ELR (cell line): ENCODE data around the gene ATP2C1.

Source experiments
- DNase-seq: peaks from one replicate; pipeline ENCODE4 v3.0.0-alpha.2; 2015; ENCODE audit warnings: low read depth

The ATP2C1 gene

DNA sequence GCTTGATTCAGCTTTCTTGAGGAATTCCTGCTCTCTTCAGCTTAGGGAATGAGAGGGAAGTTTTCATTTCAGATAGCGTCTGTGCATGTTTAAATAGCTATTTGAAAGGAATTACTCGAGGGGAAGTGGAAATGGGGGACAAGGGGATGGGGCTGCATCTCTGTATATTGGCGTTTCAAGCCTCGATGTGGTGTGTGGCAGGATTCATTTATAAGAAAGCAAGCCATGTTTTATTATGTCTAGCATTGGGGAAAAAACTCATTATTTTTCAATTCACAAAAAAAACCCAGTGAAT is 1.0 kb downstream of the ATP2C1 start:
- DNase-seq = peak; percentile 42

DNA sequence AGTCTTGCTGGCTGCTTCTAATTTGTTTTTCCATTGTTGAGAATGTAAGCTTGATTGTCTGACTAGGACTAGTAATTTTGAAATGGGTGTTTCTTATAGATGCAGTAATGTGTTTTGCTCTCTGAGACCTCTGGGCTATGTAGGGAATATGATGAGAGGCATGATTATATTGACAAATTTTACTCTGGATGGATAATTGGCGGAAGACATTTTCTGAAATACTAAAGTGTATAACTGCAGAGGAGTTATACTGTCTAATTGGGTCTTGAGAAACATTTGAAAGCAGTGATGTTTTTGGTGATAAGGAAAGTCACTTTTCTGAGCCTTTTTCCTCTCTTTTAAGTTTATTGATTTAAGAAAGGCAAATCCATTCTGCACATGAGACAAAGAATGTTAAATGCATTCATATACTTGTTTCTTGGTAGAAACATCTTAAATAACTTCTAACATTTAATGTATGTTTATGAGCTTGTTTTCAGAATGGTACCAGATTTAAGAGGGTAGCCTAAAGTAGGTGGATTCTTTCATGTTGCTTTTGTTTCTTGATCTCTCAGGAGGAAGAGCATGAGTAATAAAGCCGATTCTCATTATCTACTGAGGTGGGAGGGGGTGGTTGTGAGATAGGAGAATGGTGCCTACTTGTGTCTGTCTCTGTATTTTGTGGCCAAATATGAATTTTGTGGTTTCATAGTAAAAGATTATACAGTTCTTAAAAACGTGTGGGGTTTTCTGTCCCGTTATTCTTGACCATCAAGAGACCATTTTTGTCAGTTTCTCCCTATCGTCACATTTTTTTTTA is 2.0 kb downstream of the ATP2C1 start:
- peak; percentile 22 for DNase-seq

- no peak for DNase-seq
Observed at GRCh38 chr3:130897316-130897715, 3.4 kb downstream of the ATP2C1 start.

GRCh38 chr3:130900959-130901358 is 7.1 kb downstream of the ATP2C1 start:
- DNase-seq = no peak

DNA sequence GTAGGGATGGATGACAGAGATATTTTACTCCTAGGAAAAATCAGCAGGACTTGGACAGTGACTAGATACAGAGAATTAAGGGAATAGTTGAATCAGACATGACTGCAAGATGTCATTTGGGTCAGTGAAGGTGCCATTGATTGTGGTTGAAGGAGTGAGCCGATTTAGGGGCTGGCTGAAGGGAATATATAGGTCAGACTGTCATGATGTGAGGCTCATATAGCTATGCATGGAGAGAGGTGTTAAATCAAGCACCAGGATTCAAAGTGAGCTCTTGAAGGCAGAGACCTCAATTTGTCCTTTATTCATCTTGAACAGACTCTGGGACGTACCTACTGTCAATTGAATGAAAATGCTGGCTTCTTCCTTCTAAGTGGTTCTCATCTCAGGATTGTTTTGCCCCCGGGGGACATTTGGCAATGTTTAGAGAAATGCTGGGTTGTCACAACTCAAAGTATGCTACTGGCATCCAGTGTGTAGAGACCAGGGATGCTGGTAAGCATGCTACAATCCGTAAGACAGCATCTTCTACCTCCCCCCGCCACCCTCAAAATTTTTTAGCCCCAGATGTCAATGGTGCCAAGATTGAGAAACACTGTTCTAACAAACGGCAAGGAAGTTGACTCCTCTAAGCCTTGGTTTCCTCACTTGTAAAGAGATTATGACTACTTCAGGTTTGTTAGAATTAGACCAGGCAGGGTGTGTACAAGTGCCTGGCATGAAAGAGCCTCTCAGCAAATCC is 7.8 kb downstream of the ATP2C1 start:
- DNase-seq = peak; percentile 3

DNA sequence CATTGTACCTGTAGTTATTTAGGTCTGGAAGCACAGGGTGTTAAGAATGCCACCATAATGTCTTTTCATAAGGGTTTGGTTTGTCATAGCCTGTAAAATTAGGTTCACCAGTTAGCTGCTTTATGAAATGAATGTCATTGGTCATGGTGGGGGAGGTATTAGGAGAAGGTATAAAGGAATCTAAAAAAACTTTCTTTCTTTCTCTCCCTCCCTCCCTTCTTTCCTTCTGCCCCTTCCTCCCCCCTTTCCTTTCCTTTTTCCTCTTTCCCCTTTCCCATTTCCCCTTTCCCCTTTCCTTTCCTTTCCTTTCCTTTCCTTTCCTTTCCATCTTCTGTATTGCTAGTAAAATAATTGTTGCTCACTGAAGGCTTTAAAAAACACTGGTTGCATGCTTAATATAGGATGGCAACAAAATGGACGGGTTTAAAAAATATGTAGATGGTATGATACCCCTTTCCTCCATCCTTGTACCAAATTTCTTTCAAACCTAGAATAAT is 9.6 kb downstream of the ATP2C1 start:
- no peak for DNase-seq

DNA sequence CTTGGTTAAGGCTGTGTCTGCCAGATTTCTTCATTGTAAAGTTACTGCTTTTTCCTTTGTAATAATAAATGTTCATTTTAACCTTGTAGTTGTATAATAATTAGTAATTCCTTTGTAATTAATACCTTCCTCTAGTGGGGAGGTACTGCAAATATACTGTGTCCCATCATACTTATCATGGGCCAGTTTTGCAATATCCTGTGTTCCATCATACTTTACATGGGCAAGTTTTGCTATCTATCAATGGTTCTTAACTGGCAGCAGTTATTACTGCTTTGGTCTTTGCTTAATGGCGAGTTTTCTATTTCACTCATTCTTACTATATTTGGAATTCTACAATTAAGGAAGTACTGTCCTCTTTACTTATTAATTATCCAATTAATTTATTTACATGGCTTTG is 10.6 kb downstream of the ATP2C1 start:
- peak; percentile 4 for DNase-seq

DNA sequence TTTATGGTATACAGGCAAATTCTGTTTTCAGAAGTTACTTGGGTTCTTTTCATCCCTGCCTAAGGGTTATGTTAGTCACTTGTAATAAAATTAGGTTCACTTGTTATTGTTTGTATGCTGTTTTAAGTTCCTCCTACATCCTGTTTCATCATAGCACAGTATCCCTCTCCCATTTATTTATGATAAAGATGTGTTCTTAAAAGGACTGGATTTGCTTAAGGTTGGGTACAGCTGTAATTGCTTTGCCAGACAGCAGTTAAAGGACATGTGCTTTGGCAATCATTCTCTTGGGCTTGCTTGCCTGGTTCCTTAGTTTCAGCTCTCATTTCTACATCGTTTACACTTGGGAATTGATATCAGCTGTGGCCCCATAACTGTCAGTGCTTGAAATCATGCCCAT is 11.7 kb downstream of the ATP2C1 start:
- peak; percentile 66 for DNase-seq

- DNase-seq = peak; percentile 90
Observed at GRCh38 chr3:130906374-130906995, 12.6 kb downstream of the ATP2C1 start.

DNA sequence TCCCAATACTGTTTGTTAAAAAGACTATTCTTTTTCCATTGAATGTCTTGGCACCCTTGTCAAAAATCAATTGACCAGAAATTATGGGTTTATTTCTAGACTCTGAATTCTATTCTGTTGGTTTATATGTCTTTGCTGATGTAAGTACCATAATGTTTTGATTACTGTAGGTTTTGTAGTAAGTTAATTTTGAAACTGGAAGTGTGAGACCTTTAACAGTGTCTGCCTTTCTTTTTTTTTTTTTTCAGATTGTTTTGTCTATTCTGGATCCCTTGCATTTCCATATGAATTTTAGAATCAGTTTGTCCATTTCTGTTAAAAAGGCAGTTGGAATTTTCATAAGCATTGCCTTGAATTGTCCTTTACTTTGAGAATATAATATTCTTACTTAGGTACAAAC is 13.6 kb downstream of the ATP2C1 start:
- no peak for DNase-seq

GRCh38 chr3:130907966-130908365 is 14.1 kb downstream of the ATP2C1 start:
- no peak for DNase-seq

GRCh38 chr3:130915567-130916292 is 21.8 kb downstream of the ATP2C1 start:
- peak; percentile 66 for DNase-seq

DNA sequence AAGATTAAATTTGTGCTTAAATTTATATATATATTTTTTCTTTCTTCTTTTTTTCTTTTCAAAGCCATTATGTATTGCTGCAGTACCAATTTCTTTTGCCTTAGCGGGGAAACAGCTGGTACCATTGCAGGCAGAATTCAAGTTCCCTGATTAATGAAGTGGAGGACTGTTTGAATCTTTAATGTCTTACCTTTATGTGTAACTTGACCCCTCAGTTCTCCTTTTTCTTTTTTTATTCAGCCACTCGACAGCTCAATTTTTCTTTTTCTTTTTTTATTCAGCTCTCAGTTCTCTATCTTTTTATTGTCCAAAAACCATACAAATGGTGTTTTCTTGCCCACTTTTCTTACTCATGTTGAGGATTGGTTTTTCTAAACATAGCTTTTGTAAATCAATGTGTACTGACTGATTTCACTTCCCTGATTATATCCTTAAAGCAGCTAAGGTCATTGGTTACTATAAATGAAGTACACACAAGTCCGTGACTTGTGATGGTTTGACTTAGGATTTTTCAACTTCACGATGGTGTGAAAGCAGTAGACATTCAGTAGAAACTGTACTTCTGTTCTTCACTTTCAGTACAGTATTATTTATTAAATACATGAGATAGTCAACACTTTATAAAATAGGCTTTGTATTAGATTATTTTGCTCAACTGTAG is 22.8 kb downstream of the ATP2C1 start:
- no peak for DNase-seq

GRCh38 chr3:130918328-130918727 is 24.4 kb downstream of the ATP2C1 start:
- no peak for DNase-seq

DNA sequence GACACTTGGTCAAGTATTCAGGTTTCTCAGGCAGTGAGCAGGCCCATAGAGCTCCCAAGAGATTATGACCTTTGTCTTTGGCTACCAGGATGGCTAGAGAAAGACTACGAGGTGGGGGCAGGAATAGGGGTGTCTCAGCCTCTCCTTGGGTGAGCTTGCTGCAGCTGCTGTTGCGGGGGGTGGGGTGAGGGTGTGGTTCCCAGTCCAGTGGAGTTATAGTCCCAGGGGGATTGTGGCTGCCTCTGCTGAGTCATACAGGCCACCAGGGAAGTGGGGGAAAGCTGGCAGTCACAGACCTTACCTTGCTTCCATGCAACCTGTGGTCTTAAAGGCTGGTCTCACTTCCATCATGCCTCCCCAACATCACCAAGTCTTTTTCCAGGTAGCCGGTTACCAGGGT is 31.7 kb downstream of the ATP2C1 start:
- DNase-seq = peak; percentile 58

DNA sequence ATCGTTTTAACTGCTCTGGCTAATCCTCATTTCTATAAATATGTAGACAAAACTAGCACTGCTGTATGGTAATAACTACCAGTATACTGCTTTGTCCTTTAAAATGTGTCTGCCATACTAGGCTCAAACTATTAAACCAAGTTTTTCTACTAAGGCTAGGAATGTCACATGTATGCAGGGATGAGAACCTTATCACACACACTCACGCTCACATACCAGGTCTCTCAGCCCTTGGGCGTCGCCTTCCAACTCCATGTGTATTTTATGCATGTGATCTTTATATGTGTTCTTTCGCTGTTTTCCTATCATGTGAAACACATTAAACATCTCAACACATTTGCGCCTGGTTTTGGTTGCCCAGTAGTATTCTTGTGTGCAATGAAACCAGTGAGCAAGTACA is 32.6 kb downstream of the ATP2C1 start:
- peak; percentile 19 for DNase-seq

DNA sequence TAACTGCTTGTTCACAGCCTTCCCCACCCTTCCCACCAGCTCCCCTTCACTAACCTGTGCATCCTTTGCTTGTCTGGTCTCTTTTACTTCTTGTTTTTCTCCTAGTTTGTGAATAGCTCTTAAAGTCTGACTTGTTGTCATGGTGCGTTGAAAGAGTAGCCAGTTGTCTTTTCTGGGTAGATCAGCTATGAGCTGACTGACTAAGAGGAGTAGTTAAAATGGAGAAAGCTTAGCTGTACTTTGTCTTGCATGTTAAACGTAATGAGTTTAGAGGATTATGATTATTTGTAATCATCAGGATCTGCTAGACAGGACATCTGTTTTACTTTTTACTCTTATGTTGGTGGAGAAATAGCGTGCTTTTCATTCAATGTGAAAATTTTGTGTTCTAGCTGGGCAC is 35.9 kb downstream of the ATP2C1 start:
- peak; percentile 40 for DNase-seq

DNA sequence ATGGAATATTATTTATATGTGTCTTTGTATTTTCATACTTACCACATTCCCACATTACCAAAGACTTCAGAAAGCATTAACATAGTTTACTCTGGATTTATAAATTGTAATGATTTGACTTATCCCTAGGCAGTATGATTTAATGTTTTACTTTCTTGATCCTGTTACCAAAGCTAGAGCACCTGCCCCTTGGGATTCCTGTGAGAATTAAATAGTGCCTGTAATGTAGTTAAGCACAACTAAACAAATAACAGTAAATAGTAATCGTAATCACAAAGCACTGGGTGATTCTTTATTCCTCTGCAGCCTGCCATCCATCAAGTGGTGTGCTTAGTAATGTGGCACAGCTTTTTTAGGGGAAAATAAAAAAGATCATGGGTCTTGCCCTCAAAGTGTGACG is 39.1 kb downstream of the ATP2C1 start:
- no peak for DNase-seq

GRCh38 chr3:130933801-130934345 is 40.0 kb downstream of the ATP2C1 start:
- DNase-seq = peak; percentile 19

DNA sequence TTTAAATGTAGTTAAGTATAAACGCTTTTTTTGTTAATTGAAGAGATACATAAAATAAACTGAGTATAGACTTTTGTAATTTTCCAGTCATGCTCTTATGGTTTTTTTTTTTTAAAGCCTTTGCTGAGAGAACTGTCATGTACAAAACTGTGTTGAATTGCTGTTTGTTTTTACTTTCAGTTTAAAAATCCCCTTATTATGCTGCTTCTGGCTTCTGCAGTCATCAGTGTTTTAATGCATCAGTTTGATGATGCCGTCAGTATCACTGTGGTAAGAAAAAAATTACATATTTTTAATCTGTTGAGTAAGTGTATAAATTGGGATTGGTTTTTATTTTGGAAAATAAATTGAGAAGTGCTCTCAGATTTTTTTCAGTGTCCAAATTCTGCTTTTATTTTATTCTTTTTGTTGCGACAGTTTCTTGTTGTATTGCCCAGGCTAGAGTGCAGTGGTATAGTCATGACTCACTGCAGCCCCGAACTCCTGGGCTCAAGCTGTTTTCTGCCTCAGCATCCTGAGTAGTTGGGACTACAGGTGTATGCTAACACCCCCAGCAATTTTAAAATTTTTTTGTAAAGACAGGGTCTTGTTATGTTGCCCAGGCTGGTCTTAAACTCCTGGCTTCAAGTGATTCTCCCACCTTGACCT is 40.7 kb downstream of the ATP2C1 start:
- no peak for DNase-seq
